H1 (cell line): ENCODE results near the gene GIPC1. TPM values are rescaled to one million over a fixed set of nuclear protein-coding genes. Genes with fewer than 3 reads are reported as not detected.

ENCODE experiments used
- CTCF ChIA-PET: fragments of 300-600 bp; sonication (Branson Sonifier 250); formaldehyde crosslinking; loops from one replicate; lab custom pipeline; 2021; ENCODE audit not compliant: partially characterized antibody; lab: Charles Lee
- POLR2A ChIA-PET: fragments of 300-600 bp; sonication (Branson Sonifier 250); formaldehyde crosslinking; loops from one replicate; lab custom pipeline; 2021; ENCODE audit warnings: inconsistent platforms; ENCODE audit not compliant: partially characterized antibody; lab: Charles Lee
- DNase-seq, 2 experiments: peaks; one replicate each; pipeline versions ENCODE4 v3.0.0 to v3.0.0-alpha.2; 2010 to 2022; ENCODE audit warnings: low spot score in 2 of 2, low read depth in 1 of 2, mixed read lengths in 1 of 2
- FAIRE-seq: peaks from 2 replicates; lab custom pipeline; 2011; peaks lifted over from hg19 to GRCh38; lab: Jason Lieb, UNC
- H2AFZ ChIP-seq: 2 replicates; pipeline ENCODE4 v1.8.1; 2012; ENCODE audit warnings: low read length, inconsistent platforms
- H2AK5ac ChIP-seq: 2 replicates; pipeline ENCODE4 v1.6.1; 2013; ENCODE audit warnings: low read depth, low read length
- H2BK120ac ChIP-seq: replicated peaks from 2 replicates; pipeline ENCODE3; 2013; ENCODE audit warnings: low read depth, low read length, inconsistent platforms
- H2BK12ac ChIP-seq: 2 replicates; pipeline ENCODE4 v1.6.1; 2013; ENCODE audit warnings: low read depth, low read length
- H2BK15ac ChIP-seq: 2 replicates; pipeline ENCODE4 v1.6.1; 2013; ENCODE audit warnings: low read length
- H2BK20ac ChIP-seq: 2 replicates; pipeline ENCODE4 v1.6.1; 2013; ENCODE audit warnings: low read length
- H2BK5ac ChIP-seq: 2 replicates; pipeline ENCODE4 v1.6.1; 2013; ENCODE audit warnings: low read depth, low read length
- H3K14ac ChIP-seq: 2 replicates; pipeline ENCODE4 v1.6.1; 2013; ENCODE audit warnings: inconsistent platforms; ENCODE audit not compliant: insufficient read length
- H3K18ac ChIP-seq: 2 replicates; pipeline ENCODE4 v1.6.1; 2013; ENCODE audit warnings: low read length; ENCODE audit errors: extremely low read depth
- H3K23ac ChIP-seq: 2 replicates; pipeline ENCODE4 v1.6.1; 2013; ENCODE audit warnings: inconsistent platforms; ENCODE audit not compliant: insufficient read length
- H3K23me2 ChIP-seq: 2 replicates; pipeline ENCODE4 v1.6.1; 2013; ENCODE audit warnings: low read depth, low read length
- H3K27ac ChIP-seq: 2 replicates; pipeline ENCODE4 v1.6.1; 2011; ENCODE audit warnings: low read depth, low read length, inconsistent platforms
- H3K27me3 ChIP-seq, 4 experiments: replicated peaks in 1 of 4; 1 replicate in 1 of 4; 2 replicates in 3 of 4; pipeline versions ENCODE4 v1.6.1 to v1.8.1; 2011 to 2013; ENCODE audit warnings: low read length in 3 of 4, mild to moderate bottlenecking in 3 of 4, inconsistent platforms in 2 of 4, mixed read lengths in 2 of 4, moderate library complexity in 1 of 4; ENCODE audit not compliant: control insufficient read depth in 3 of 4, insufficient read depth in 3 of 4; ENCODE audit errors: extremely low read depth in 1 of 4
- H3K36me3 ChIP-seq, 4 experiments: 2 replicates each; pipeline versions ENCODE4 v1.6.1 to v1.8.1; 2011 to 2013; ENCODE audit warnings: mild to moderate bottlenecking in 4 of 4, low read length in 3 of 4, moderate library complexity in 2 of 4, control low read depth in 1 of 4, inconsistent platforms in 1 of 4; ENCODE audit not compliant: insufficient read depth in 4 of 4, control insufficient read depth in 2 of 4
- H3K4ac ChIP-seq: replicated peaks from 2 replicates; pipeline ENCODE3; 2013; ENCODE audit warnings: low read length, low read depth, mixed read lengths, inconsistent platforms; ENCODE audit not compliant: insufficient read length
- H3K4me1 ChIP-seq, 4 experiments: replicated peaks in 1 of 4; 1 replicate in 1 of 4; 2 replicates in 3 of 4; pipeline versions ENCODE4 v1.6.1 to v1.8.1; 2011 to 2013; ENCODE audit warnings: low read length in 3 of 4, inconsistent platforms in 2 of 4, mixed read lengths in 1 of 4; ENCODE audit not compliant: insufficient read depth in 4 of 4, control insufficient read depth in 3 of 4
- H3K4me2 ChIP-seq, 2 experiments: 2 replicates each; pipeline versions ENCODE4 v1.6.1 to v1.8.1; 2011 to 2013; ENCODE audit warnings: low read depth in 2 of 2, low read length in 2 of 2, control low read depth in 1 of 2, inconsistent platforms in 1 of 2, mild to moderate bottlenecking in 1 of 2; ENCODE audit not compliant: insufficient read depth in 1 of 2
- H3K4me3 ChIP-seq, 4 experiments: fragments of 200-600, 300-600 bp in 1 of 4; sonication (generic), shearing (Covaris generic), sonication (Bioruptor Twin) in 1 of 4; 2 replicates each; pipeline versions ENCODE4 v1.5.1 to v1.8.1; 2011 to 2016; ENCODE audit warnings: low read length in 4 of 4, low read depth in 3 of 4, control low read depth in 2 of 4, inconsistent platforms in 2 of 4, mild to moderate bottlenecking in 2 of 4, mixed read lengths in 1 of 4, moderate library complexity in 1 of 4; ENCODE audit not compliant: insufficient read depth in 2 of 4; ENCODE audit errors: extremely low read depth in 1 of 4
- H3K56ac ChIP-seq: replicated peaks from 2 replicates; pipeline ENCODE3; 2013; ENCODE audit warnings: low read depth, mild to moderate bottlenecking, mixed read lengths, low read length, inconsistent platforms; ENCODE audit not compliant: insufficient read length
- H3K79me1 ChIP-seq: 2 replicates; pipeline ENCODE4 v1.6.1; 2013; ENCODE audit warnings: low read depth, low read length, control low read depth
- H3K79me2 ChIP-seq, 2 experiments: 2 replicates each; pipeline versions ENCODE4 v1.6.1 to v1.8.1; 2012 to 2013; ENCODE audit warnings: low read length in 2 of 2, mild to moderate bottlenecking in 2 of 2, inconsistent platforms in 1 of 2; ENCODE audit not compliant: insufficient read depth in 2 of 2, control insufficient read depth in 1 of 2
- H3K9ac ChIP-seq, 4 experiments: replicated peaks in 1 of 4; 1 replicate in 1 of 4; 2 replicates in 3 of 4; pipeline versions ENCODE4 v1.6.1 to v1.8.1; 2011 to 2013; ENCODE audit warnings: low read depth in 3 of 4, low read length in 3 of 4, control low read depth in 2 of 4, mild to moderate bottlenecking in 2 of 4, moderate library complexity in 2 of 4, inconsistent platforms in 1 of 4; ENCODE audit errors: extremely low read depth in 1 of 4
- H3K9me3 ChIP-seq, 2 experiments: 2 replicates each; pipeline versions ENCODE4 v1.6.1 to v1.8.1; 2012 to 2013; ENCODE audit warnings: mild to moderate bottlenecking in 2 of 2, moderate library complexity in 2 of 2, control low read depth in 1 of 2, inconsistent platforms in 1 of 2, low read depth in 1 of 2, low read length in 1 of 2, mixed read lengths in 1 of 2; ENCODE audit not compliant: insufficient read depth in 2 of 2
- H4K20me1 ChIP-seq, 2 experiments: replicated peaks in 1 of 2; 2 replicates each; pipeline versions ENCODE3 to v1.8.1; 2011 to 2013; ENCODE audit warnings: inconsistent platforms in 2 of 2, low read length in 2 of 2, mild to moderate bottlenecking in 1 of 2; ENCODE audit not compliant: insufficient read depth in 2 of 2, control insufficient read depth in 1 of 2
- H4K5ac ChIP-seq: 2 replicates; pipeline ENCODE4 v1.6.1; 2013; ENCODE audit warnings: low read length, low read depth, mixed read lengths, inconsistent platforms; ENCODE audit not compliant: insufficient read length
- H4K8ac ChIP-seq: 2 replicates; pipeline ENCODE4 v1.8.0; 2013; ENCODE audit warnings: mild to moderate bottlenecking, moderate library complexity, low read length, inconsistent platforms; ENCODE audit not compliant: insufficient read depth; ENCODE audit errors: extremely low read depth
- H4K91ac ChIP-seq: replicated peaks from 2 replicates; pipeline ENCODE3; 2013; ENCODE audit warnings: low read length, mixed read lengths, inconsistent platforms; ENCODE audit not compliant: insufficient read length
- ASH2L ChIP-seq: fragments of 200-600, 300-600 bp; sonication (generic); IDR thresholded peaks from one replicate; pipeline ENCODE4 v1.7.1; 2017; ENCODE audit warnings: low read length
- JUND ChIP-seq: IDR thresholded peaks from 2 replicates; pipeline ENCODE4 v1.6.1; 2011; ENCODE audit warnings: mild to moderate bottlenecking, improper control_type of control experiment, low read length
- PHF8 ChIP-seq: fragments of 200-600 bp; sonication (generic); conservative IDR thresholded peaks from 2 replicates; pipeline ENCODE4 v1.7.1; 2012; ENCODE audit warnings: low read depth, mild to moderate bottlenecking, inconsistent platforms, low read length, moderate library complexity
- SIN3A ChIP-seq, 2 experiments: IDR thresholded peaks in 1 of 2; conservative IDR thresholded peaks in 1 of 2; 2 replicates each; pipeline ENCODE4 v1.6.1; 2011 to 2012; ENCODE audit warnings: low read length in 2 of 2, improper control_type of control experiment in 1 of 2, low read depth in 1 of 2, mild to moderate bottlenecking in 1 of 2
- WGBS, 2 experiments: shearing (Covaris generic) in 1 of 2; methylation state at CpG; one replicate each; pipeline versions ENCODE4 v1.1.6 to v1.1.7; 2013 to 2015; ENCODE audit warnings: low lambda C conversion rate in 2 of 2, mixed read lengths in 2 of 2, inconsistent platforms in 1 of 2, low coverage in 1 of 2, missing lambda C conversion rate in 1 of 2; ENCODE audit not compliant: insufficient replicate concordance in 2 of 2, insufficient coverage in 1 of 2, insufficient read length in 1 of 2; ENCODE audit errors: extremely low coverage in 1 of 2, missing lambda C conversion rate in 1 of 2; 5-methylcytosine and 5-hydroxymethylcytosine counted together
- polyA plus RNA-seq, 7 experiments: library from polyadenylated mRNA; depleted of rRNA in 3 of 7; stranded (reverse) in 5 of 7; unstranded in 2 of 7; fragments of >200 nt in 5 of 7; fragments of 200-250 nt in 2 of 7; gene quantifications; 1 replicate in 5 of 7; 2 replicates in 1 of 7; 4 replicates in 1 of 7; pipeline versions ENCODE4 v1.2.1 to v1.2.3, GENCODE V29; 2011 to 2013; ENCODE audit warnings: missing spikeins in 2 of 7, mixed read lengths in 2 of 7
- total RNA-seq: library from RNA; stranded (reverse); fragmentation: NEBNext Ultra II Directional; extraction: Animal tissue kit (Norgen Biotek cat#: 25700); gene quantifications from 2 replicates; pipeline ENCODE4 v1.2.1, GENCODE V29; 2021

Gene GIPC1
- total and polyA plus RNA-seq, 2 of the 8 experiments (the other 6 are each of a cell fraction or from before 2014, with no cell fraction given): 65.6 to 72.0 TPM

DNA sequence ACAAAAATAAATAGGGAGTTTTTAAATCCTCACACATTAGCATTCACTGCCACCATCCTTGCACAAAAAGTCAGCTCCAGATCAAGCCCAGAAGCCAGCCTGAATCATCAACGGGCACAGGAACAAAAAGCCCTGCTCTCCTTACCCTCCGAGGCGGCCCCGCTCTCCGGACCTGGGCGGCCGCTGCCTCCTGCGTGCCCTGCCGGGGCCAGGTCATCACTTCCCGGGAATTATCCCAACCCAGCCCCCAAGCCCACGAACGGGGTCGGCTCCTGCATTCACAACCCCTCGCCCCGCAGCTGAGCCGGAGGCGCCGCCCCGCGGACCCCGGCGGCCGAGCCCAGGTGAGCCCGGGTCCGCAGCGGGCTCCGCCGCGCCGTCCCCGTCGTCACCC lies 21.5 kb upstream of the GIPC1 start:
- peaks cover 0 to 8% (median 4%) of the 10 kb centered on the region in 4 experiments; a peak in 3 of 7 replicates for H3K4me1 ChIP-seq
- H2BK20ac ChIP-seq: no peak overlapping the region
- peaks cover 7 to 24% of the 10 kb centered on the region in 2 experiments; a peak in 3 of 4 replicates for H3K79me2 ChIP-seq
- H4K8ac ChIP-seq: peak overlapping the region; percentile 53; the same call in 1 of the 2 replicates
- DNase-seq: no peak
- H3K23me2 ChIP-seq: peaks cover 3% of the 10 kb centered on the region; the same call in 1 of the 2 replicates
- H3K4me3 ChIP-seq: peak overlapping the region; percentile 76 to 95 (median 88)
- H4K5ac ChIP-seq: no peak overlapping the region
- H4K91ac ChIP-seq: no peak overlapping the region
- no peak overlapping the region for H2BK120ac ChIP-seq
- H2BK12ac ChIP-seq: no peak overlapping the region
- H3K9me3 ChIP-seq: no peaks in the 10 kb centered on the region
- CTCF ChIA-PET: interaction anchor here (0.7 to 1.8 kb wide), 5 partner anchors 13 to 106 kb away, joined by 3 to 6 read pairs (median 5); no protein-coding TSS in a partner anchor
- no peak overlapping the region for H2BK15ac ChIP-seq
- FAIRE-seq: no peak
- peaks cover 7 to 24% of the 10 kb centered on the region in 2 experiments for H4K20me1 ChIP-seq
- H3K79me1 ChIP-seq: peaks cover 14% of the 10 kb centered on the region
- H2AK5ac ChIP-seq: no peak overlapping the region
- TF ChIP-seq PHF8 (no peak), ASH2L (peak; percentile 3), SIN3A (conservative IDR thresholded peaks at IDR 0.05 in 1 of 2, IDR thresholded peaks at IDR 0.05 in 1 of 2; ENCODE audit: low read depth in 1 of 2, low read length in 2 of 2) (peak in 1 of 2 experiments; percentile 55; a peak in 1 of 4 replicates), JUND (no peak)
- peak overlapping the region; percentile 78 to 96 for H3K4me2 ChIP-seq
- no peak overlapping the region for H2BK5ac ChIP-seq
- H3K27ac ChIP-seq: no peak overlapping the region
- H3K23ac ChIP-seq: no peak overlapping the region
- H3K4ac ChIP-seq: no peak overlapping the region
- no peak overlapping the region for H2AFZ ChIP-seq
- peak overlapping the region; percentile 82 for H3K14ac ChIP-seq
- H3K18ac ChIP-seq: no peak overlapping the region
- H3K36me3 ChIP-seq: peaks cover 10 to 28% (median 17%) of the 10 kb centered on the region in 4 experiments
- peak overlapping the region in 3 of 4 experiments; percentile 56 to 64 (median 60); a peak in 5 of 7 replicates for H3K9ac ChIP-seq
- WGBS, 2 experiments: 1% methylated on average over 10 of the region's 32 CpGs; no CpG with 5 or more reads in 1 of the 2 experiments
- H3K27me3 ChIP-seq: no peaks in the 10 kb centered on the region
- H3K56ac ChIP-seq: peak overlapping the region; percentile 56
- POLR2A ChIA-PET: interaction anchor here (0.7 to 3.8 kb wide), 13 partner anchors 12 to 1359 kb away, joined by 3 to 30 read pairs (median 5); partner anchors contain the start of genes GIPC1 and TECR
